ENCODE measurements around the gene BOD1.
A peak's percentile ranks its signal among the peaks of the same experiment; 100 is the strongest.

Gene BOD1

GRCh38 chr5:173631478-173631877, 15.0 kb upstream of the BOD1 start:
- no peak overlapping the region for H3K9ac ChIP-seq
- no peak overlapping the region for H3K4me2 ChIP-seq
- H3K27me3 ChIP-seq: no peaks in the 10 kb centered on the region
- H3K4me3 ChIP-seq: no peak overlapping the region
- H3K9me3 ChIP-seq (replicated peaks in 1 of 11): no peaks in the 10 kb centered on the region
- no peaks in the 10 kb centered on the region for H4K20me1 ChIP-seq
- H3K27ac ChIP-seq: no peak overlapping the region
- no peaks in the 10 kb centered on the region for H3K36me3 ChIP-seq
- TF ChIP-seq Cebpa-rat (IDR thresholded peaks at IDR 0.05): no peak
- 0 out of 20 replicates have a peak, but pooled peaks cover 0 to 3% (median 0%) of the 10 kb centered on the region in 10 experiments for H3K4me1 ChIP-seq

DNA sequence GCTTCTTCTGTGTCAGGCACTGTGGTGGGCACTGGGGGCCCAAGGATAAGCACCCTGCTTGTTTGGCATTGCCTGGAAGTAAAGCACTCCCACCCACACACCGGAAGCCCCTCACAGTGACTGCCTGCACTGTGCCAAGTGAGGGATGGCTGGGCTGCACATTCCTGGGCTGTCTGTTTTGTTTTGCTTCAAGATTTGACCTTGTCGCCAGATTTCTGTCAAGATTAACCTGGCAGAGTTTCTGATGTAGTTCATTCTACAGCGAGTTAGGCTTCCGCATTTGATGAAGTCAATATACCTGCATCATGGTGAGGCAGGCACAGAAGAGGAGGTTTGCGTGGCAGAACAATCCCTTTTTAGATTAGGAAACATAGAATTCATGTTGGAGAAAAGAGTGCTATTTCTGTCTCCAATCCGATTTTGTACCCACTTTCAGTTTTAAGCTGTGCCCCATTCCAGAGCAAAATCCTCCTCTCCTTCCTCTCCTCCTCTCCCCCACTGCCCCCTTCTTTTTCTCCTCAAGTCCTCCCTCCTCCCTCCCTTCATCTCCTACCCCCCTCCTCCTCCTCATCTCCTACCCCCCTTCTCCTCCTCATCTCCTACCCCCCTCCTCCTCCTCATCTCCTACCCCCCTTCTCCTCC, 14.4 kb upstream of the BOD1 start:
- no peak overlapping the region for H3K27ac ChIP-seq
- H3K27me3 ChIP-seq: no peaks in the 10 kb centered on the region
- H3K4me2 ChIP-seq: no peak overlapping the region
- no peak overlapping the region for H3K4me3 ChIP-seq
- no peaks in the 10 kb centered on the region for H3K9me3 ChIP-seq (replicated peaks in 1 of 11)
- no peaks in the 10 kb centered on the region for H3K36me3 ChIP-seq
- no peak for TF ChIP-seq Cebpa-rat (IDR thresholded peaks at IDR 0.05)
- 0 out of 20 replicates have a peak, but pooled peaks cover 0 to 3% (median 0%) of the 10 kb centered on the region in 10 experiments for H3K4me1 ChIP-seq
- H3K9ac ChIP-seq: no peak overlapping the region
- no peaks in the 10 kb centered on the region for H4K20me1 ChIP-seq

- Histone ChIP-seq H4K20me1 (no peaks in the 10 kb centered on the region), H3K9me3 (replicated peaks in 1 of 11) (no peaks in the 10 kb centered on the region), H3K4me1 (0 out of 20 replicates have a peak, but pooled peaks cover 0 to 6% (median 0%) of the 10 kb centered on the region in 10 experiments), H3K27ac (no peak overlapping the region), H3K36me3 (no peaks in the 10 kb centered on the region), H3K27me3 (no peaks in the 10 kb centered on the region), H3K4me3 (no peak overlapping the region), H3K9ac (no peak overlapping the region), H3K4me2 (no peak overlapping the region)
- no peak for TF ChIP-seq Cebpa-rat (IDR thresholded peaks at IDR 0.05)
Observed at GRCh38 chr5:173629628-173630027, 13.2 kb upstream of the BOD1 start.

GRCh38 chr5:173628501-173628900, 12.1 kb upstream of the BOD1 start:
- Histone ChIP-seq H3K4me1 (0 out of 20 replicates have a peak, but pooled peaks cover 0 to 6% (median 0%) of the 10 kb centered on the region in 10 experiments), H3K9ac (no peak overlapping the region)

GRCh38 chr5:173627860-173628392, 11.5 kb upstream of the BOD1 start:
- Histone ChIP-seq H3K9ac (no peak overlapping the region), H3K4me1 (0 out of 20 replicates have a peak, but pooled peaks cover 0 to 6% (median 0%) of the 10 kb centered on the region in 10 experiments), H3K9me3 (replicated peaks in 1 of 11) (no peaks in the 10 kb centered on the region), H4K20me1 (no peaks in the 10 kb centered on the region), H3K36me3 (no peaks in the 10 kb centered on the region), H3K27ac (no peak overlapping the region), H3K4me3 (no peak overlapping the region), H3K27me3 (no peaks in the 10 kb centered on the region), H3K4me2 (no peak overlapping the region)
- no peak for TF ChIP-seq Cebpa-rat (IDR thresholded peaks at IDR 0.05)

More at GRCh38 chr5:173628501-173628900, 12.1 kb upstream of the BOD1 start:
- H3K27me3 ChIP-seq: no peaks in the 10 kb centered on the region
- no peaks in the 10 kb centered on the region for H3K36me3 ChIP-seq
- no peaks in the 10 kb centered on the region for H4K20me1 ChIP-seq
- no peaks in the 10 kb centered on the region for H3K9me3 ChIP-seq (replicated peaks in 1 of 11)
- H3K4me3 ChIP-seq: no peak overlapping the region
- H3K4me2 ChIP-seq: no peak overlapping the region
- no peak for TF ChIP-seq Cebpa-rat (IDR thresholded peaks at IDR 0.05)
- no peak overlapping the region for H3K27ac ChIP-seq

- no peaks in the 10 kb centered on the region for H3K36me3 ChIP-seq
- no peak overlapping the region for H3K4me3 ChIP-seq
- TF ChIP-seq Cebpa-rat (IDR thresholded peaks at IDR 0.05): no peak
- H3K4me2 ChIP-seq: no peak overlapping the region
- no peak overlapping the region for H3K27ac ChIP-seq
- no peaks in the 10 kb centered on the region for H3K27me3 ChIP-seq
- H3K9ac ChIP-seq: no peak overlapping the region
- H3K9me3 ChIP-seq (replicated peaks in 1 of 11): no peaks in the 10 kb centered on the region
- 0 out of 20 replicates have a peak, but pooled peaks cover 0 to 6% (median 0%) of the 10 kb centered on the region in 10 experiments for H3K4me1 ChIP-seq
- H4K20me1 ChIP-seq: no peaks in the 10 kb centered on the region
Observed at GRCh38 chr5:173627271-173627670, 10.8 kb upstream of the BOD1 start.

- Histone ChIP-seq H3K36me3 (no peaks in the 10 kb centered on the region), H3K9me3 (replicated peaks in 1 of 11) (no peaks in the 10 kb centered on the region), H4K20me1 (no peaks in the 10 kb centered on the region), H3K4me3 (no peak overlapping the region), H3K9ac (no peak overlapping the region), H3K4me2 (no peak overlapping the region), H3K4me1 (0 out of 20 replicates have a peak, but pooled peaks cover 0 to 6% (median 0%) of the 10 kb centered on the region in 10 experiments), H3K27ac (no peak overlapping the region), H3K27me3 (no peaks in the 10 kb centered on the region)
- TF ChIP-seq Cebpa-rat (IDR thresholded peaks at IDR 0.05): no peak
Observed at GRCh38 chr5:173626505-173626820, 10.0 kb upstream of the BOD1 start.

DNA sequence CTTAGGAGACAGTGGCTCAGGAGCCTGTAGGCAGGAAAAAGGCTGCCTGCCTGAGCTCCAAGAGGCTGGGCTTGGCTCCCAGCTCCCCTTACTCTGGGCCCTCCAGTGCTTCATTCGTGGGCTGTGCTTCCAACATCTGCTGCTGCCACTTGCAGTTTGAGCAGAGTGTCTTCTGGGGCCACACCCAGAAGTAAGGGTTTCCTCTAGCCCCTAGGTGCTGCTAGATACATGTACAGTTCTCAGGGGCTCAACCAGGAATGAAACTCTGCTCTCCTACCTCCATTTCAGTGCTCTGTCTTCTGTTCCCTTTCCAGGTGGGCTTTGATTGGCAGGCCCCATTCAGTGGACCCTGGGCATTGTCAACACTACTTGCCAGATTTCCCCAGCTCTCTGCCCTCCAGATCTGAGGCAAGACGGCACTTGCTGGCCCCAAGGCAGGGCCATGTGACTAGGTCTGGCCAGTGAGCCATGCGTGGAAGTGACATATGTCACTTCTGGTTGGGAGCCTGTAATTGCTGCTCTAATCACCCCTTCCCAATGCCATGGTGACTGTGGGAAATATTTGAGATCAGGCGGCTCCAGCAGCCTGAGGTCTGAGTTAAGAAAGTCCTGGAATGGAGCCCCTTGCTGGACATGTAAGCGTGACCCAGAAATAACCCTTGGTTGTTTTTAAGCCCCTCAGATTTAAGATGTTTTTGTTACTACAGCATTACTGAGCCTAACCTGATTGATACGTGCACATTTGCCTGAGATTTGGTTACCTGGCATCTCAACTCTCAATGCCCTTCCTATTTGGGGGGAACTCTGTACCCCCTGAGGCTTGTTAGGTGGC, 9.4 kb upstream of the BOD1 start:
- H3K36me3 ChIP-seq: no peaks in the 10 kb centered on the region
- TF ChIP-seq Cebpa-rat (IDR thresholded peaks at IDR 0.05): no peak
- no peak overlapping the region for H3K4me3 ChIP-seq
- no peaks in the 10 kb centered on the region for H3K27me3 ChIP-seq
- no peaks in the 10 kb centered on the region for H4K20me1 ChIP-seq
- 0 out of 20 replicates have a peak, but pooled peaks cover 0 to 6% (median 0%) of the 10 kb centered on the region in 10 experiments for H3K4me1 ChIP-seq
- H3K4me2 ChIP-seq: no peak overlapping the region; a peak in 2 of 22 replicates
- H3K9me3 ChIP-seq (replicated peaks in 1 of 11): no peaks in the 10 kb centered on the region
- peak overlapping the region in 1 of 11 experiments; percentile 23; a peak in 2 of 22 replicates for H3K9ac ChIP-seq
- H3K27ac ChIP-seq: no peak overlapping the region

DNA sequence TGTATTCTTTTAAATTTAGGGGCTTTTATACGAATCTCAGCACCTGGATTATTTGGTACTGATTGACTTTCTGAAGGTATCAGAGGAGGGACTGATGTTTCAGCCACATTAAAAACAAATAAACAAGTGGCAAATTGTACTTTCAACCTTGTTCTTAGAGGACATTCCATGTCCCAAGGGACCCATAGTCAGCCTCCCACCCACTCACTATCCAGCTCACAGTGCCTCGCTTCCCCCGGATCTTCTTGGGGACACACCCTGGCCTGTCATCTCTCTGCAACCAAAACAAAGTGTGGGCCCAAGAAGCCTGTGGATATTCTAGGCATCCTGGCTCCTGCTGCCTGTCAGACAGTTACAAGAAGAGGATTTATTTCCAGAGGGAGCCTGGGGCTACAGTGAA, 8.8 kb upstream of the BOD1 start:
- Histone ChIP-seq H3K4me3 (no peak overlapping the region), H3K4me1 (0 out of 20 replicates have a peak, but pooled peaks cover 0 to 6% (median 0%) of the 10 kb centered on the region in 10 experiments), H3K9ac (peak overlapping the region in 1 of 11 experiments; percentile 23; a peak in 2 of 22 replicates), H3K27ac (no peak overlapping the region), H3K4me2 (no peak overlapping the region; a peak in 2 of 22 replicates), H3K36me3 (no peaks in the 10 kb centered on the region), H3K9me3 (replicated peaks in 1 of 11) (no peaks in the 10 kb centered on the region), H4K20me1 (no peaks in the 10 kb centered on the region), H3K27me3 (no peaks in the 10 kb centered on the region)
- no peak for TF ChIP-seq Cebpa-rat (IDR thresholded peaks at IDR 0.05)

Data from BLaER1 treated with 17β-estradiol and CSF1 and Interleukin-3, amounts not matched to agents 10 nM and 100 nM (cell line).